ENCODE results near the gene TSPAN15. TPM values are rescaled to one million over a fixed set of nuclear protein-coding genes. Genes with fewer than 3 reads are reported as not detected.

Gene TSPAN15
- total and polyA plus RNA-seq, 2 of the 4 experiments (the other 2 are of a cell fraction): 0.48 TPM; not detected in 1

DNA sequence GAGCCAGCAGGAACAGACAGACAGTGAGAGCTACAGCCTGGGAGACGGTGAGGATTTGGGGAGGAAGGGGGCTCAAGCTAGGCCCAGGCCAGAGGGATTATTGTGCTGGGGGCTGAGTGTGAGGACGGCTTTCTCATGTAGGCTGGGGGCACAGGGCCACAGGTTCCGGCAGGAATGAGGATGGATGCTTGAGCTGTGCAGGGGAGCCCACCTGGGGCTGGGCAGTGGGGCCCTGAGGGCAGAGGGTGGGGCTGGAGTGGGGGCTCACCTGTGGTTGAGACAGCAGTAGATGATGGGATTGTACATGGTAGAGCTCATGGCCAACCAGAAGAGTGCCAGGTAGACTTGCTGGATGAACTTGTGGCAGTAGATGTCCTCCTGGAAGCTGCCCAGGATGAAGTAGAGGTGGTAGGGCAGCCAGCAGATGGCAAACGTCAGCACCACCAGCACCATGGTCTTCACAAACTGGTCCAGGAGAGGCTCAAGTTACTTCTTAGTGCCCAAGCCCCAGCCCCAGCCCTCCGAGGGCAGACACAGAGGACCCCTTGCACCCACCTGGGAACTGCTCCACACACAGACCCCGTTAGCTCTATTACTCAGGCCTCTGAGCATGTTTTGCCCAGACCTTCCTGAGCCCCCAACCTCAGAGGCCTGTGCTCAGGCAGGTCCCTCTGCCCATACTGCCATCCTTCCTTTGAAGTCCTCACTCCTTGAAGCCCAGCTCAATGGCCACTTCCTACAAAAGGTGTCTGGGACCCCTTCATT lies 44.3 kb upstream of the TSPAN15 start:
- H2BK120ac ChIP-seq (ENCODE audit: low read depth, low read length): no peak overlapping the region
- H3K36me3 ChIP-seq (ENCODE audit: control insufficient read depth, insufficient read depth, low read length): no peaks in the 10 kb centered on the region
- no TSS peak for BruUV-seq (replicated peaks)
- peaks cover 19% of the 10 kb centered on the region for H3K9me1 ChIP-seq (ENCODE audit: insufficient read depth, low read length)
- H3K27ac ChIP-seq (ENCODE audit: insufficient read depth, low read length): no peak overlapping the region
- no peak overlapping the region for H2AFZ ChIP-seq (replicated peaks; ENCODE audit: low read length, poor library complexity)
- no peak overlapping the region for H3K9ac ChIP-seq (ENCODE audit: low read depth, low read length)
- no peaks in the 10 kb centered on the region for H3K27me3 ChIP-seq (ENCODE audit: control insufficient read depth, insufficient read depth, low read length)
- 87% methylated on average over 3 of the region's 6 CpGs; no CpG with 5 or more reads in 1 of the 2 experiments for WGBS, 2 experiments (ENCODE audit: extremely low coverage in 2 of 2, insufficient read length in 1 of 2)
- H3K23ac ChIP-seq (ENCODE audit: low read depth, low read length): no peak overlapping the region
- H4K91ac ChIP-seq (ENCODE audit: insufficient read depth, low read depth, low read length): no peak overlapping the region
- no peaks in the 10 kb centered on the region for H3K9me3 ChIP-seq (ENCODE audit: control insufficient read depth, insufficient read depth, low read length)
- no peak overlapping the region for H3K4me3 ChIP-seq (ENCODE audit: insufficient read depth, low read depth, low read length)
- no peak overlapping the region for H4K5ac ChIP-seq (ENCODE audit: low read depth, low read length)
- no peak overlapping the region for H2BK15ac ChIP-seq (ENCODE audit: low read depth, low read length)
- no peak overlapping the region for H2BK20ac ChIP-seq (ENCODE audit: low read depth, low read length)
- H2AK9ac ChIP-seq (replicated peaks; ENCODE audit: low read depth, low read length, poor library complexity): no peak overlapping the region
- H3K18ac ChIP-seq (ENCODE audit: low read depth, low read length): no peak overlapping the region; the same call in 1 of the 2 replicates
- POLR2A ChIA-PET (ENCODE audit: unreplicated experiment): interaction anchor here (0.6 kb wide), 1 partner anchor 92 kb away, joined by 5 read pairs; no protein-coding TSS in a partner anchor
- no peak overlapping the region for H3K4me2 ChIP-seq (ENCODE audit: low read depth, low read length)
- no peak overlapping the region for H3K14ac ChIP-seq (replicated peaks; ENCODE audit: low read depth, low read length)
- H4K8ac ChIP-seq (ENCODE audit: low read depth in 2 of 2, low read length in 2 of 2): no peak overlapping the region
- no peaks in the 10 kb centered on the region for H3K79me1 ChIP-seq (ENCODE audit: low read depth in 1 of 2, low read length in 2 of 2)
- no peak overlapping the region for H3K56ac ChIP-seq (ENCODE audit: extremely low read depth, insufficient read depth, low read length)
- ATAC-seq (ENCODE audit: low read depth) (no peak), DNase-seq (no peak)
- H3K4ac ChIP-seq (ENCODE audit: low read depth, low read length): no peak overlapping the region
- intact Hi-C loops (cut with micrococcal nuclease): no loop called here
- H3K4me1 ChIP-seq (ENCODE audit: control insufficient read depth, insufficient read depth, low read length): peaks cover 12% of the 10 kb centered on the region
- peaks cover 9% of the 10 kb centered on the region; the same call in 1 of the 2 replicates for H4K20me1 ChIP-seq (ENCODE audit: insufficient read depth, low read length)
- H2BK5ac ChIP-seq (ENCODE audit: low read depth, low read length, poor library complexity, severe bottlenecking): no peak overlapping the region
- in situ Hi-C loops (cut with MboI; ENCODE audit: low sequenced_read_pairs): no loop called here
- CTCF ChIA-PET: interaction anchor here (0.5 to 1.3 kb wide), 4 partner anchors 8 to 402 kb away, joined by 3 to 9 read pairs (median 3); no protein-coding TSS in a partner anchor
- dilution Hi-C loops (cut with HindIII; ENCODE audit: low sequenced_read_pairs, unreplicated experiment): no loop called here
- no peak overlapping the region for H2AK5ac ChIP-seq (ENCODE audit: low read depth, low read length)
- TF ChIP-seq MAFK (IDR thresholded peaks at IDR 0.05; ENCODE audit: low read depth, low read length) (no peak), FOS (IDR thresholded peaks at IDR 0.05; ENCODE audit: low read depth, low read length) (no peak), RAD21 (IDR thresholded peaks at IDR 0.05; ENCODE audit: low read length) (no peak), MXI1 (IDR thresholded peaks at IDR 0.05; ENCODE audit: borderline replicate concordance, low read depth, low read length) (no peak), CEBPB (IDR thresholded peaks at IDR 0.05; ENCODE audit: low read depth, low read length) (no peak), RFX5 (IDR thresholded peaks at IDR 0.05; ENCODE audit: low read depth, low read length) (no peak), BHLHE40 (IDR thresholded peaks at IDR 0.05; ENCODE audit: low read depth, low read length) (no peak), CHD1 (IDR thresholded peaks at IDR 0.05; ENCODE audit: low read depth, low read length) (no peak), MAZ (IDR thresholded peaks at IDR 0.05; ENCODE audit: borderline replicate concordance, low read depth, low read length) (no peak), NFE2L2 (IDR thresholded peaks at IDR 0.05; ENCODE audit: low read depth, low read length) (no peak), POLR2A (IDR thresholded peaks at IDR 0.05; ENCODE audit: low read depth, low read length) (no peak), RCOR1 (IDR thresholded peaks at IDR 0.05; ENCODE audit: insufficient replicate concordance, low read length) (no peak)
- TF ChIP-seq, protein P1, sequence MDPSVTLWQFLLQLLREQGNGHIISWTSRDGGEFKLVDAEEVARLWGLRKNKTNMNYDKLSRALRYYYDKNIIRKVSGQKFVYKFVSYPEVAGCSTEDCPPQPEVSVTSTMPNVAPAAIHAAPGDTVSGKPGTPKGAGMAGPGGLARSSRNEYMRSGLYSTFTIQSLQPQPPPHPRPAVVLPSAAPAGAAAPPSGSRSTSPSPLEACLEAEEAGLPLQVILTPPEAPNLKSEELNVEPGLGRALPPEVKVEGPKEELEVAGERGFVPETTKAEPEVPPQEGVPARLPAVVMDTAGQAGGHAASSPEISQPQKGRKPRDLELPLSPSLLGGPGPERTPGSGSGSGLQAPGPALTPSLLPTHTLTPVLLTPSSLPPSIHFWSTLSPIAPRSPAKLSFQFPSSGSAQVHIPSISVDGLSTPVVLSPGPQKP (IDR thresholded peaks at IDR 0.05; ENCODE audit: borderline replicate concordance, low read depth, low read length): no peak
- TF ChIP-seq, protein P2, sequence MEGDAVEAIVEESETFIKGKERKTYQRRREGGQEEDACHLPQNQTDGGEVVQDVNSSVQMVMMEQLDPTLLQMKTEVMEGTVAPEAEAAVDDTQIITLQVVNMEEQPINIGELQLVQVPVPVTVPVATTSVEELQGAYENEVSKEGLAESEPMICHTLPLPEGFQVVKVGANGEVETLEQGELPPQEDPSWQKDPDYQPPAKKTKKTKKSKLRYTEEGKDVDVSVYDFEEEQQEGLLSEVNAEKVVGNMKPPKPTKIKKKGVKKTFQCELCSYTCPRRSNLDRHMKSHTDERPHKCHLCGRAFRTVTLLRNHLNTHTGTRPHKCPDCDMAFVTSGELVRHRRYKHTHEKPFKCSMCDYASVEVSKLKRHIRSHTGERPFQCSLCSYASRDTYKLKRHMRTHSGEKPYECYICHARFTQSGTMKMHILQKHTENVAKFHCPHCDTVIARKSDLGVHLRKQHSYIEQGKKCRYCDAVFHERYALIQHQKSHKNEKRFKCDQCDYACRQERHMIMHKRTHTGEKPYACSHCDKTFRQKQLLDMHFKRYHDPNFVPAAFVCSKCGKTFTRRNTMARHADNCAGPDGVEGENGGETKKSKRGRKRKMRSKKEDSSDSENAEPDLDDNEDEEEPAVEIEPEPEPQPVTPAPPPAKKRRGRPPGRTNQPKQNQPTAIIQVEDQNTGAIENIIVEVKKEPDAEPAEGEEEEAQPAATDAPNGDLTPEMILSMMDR (conservative IDR thresholded peaks at IDR 0.05; ENCODE audit: low read depth, low read length): no peak
- TF ChIP-seq, protein P3, sequence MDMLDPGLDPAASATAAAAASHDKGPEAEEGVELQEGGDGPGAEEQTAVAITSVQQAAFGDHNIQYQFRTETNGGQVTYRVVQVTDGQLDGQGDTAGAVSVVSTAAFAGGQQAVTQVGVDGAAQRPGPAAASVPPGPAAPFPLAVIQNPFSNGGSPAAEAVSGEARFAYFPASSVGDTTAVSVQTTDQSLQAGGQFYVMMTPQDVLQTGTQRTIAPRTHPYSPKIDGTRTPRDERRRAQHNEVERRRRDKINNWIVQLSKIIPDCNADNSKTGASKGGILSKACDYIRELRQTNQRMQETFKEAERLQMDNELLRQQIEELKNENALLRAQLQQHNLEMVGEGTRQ (IDR thresholded peaks at IDR 0.05; ENCODE audit: low read depth, low read length): no peak
